ENCODE results near the gene KIF6.

Gene KIF6

GRCh38 chr6:39339868-39340550 lies 385.2 kb downstream of the KIF6 start:
- in situ Hi-C loops (cut with HindIII; ENCODE audit: low sequenced_read_pairs), result no loop called here
- H3K4me3 ChIP-seq (ENCODE audit: low read depth, low read length), result no peak overlapping the region
- TF ChIP-seq CTCF (IDR thresholded peaks at IDR 0.05; ENCODE audit: low read depth, low read length, missing control alignments), result no peak
- DNase-seq (ENCODE audit: low read depth), result no peak

GRCh38 chr6:39339096-39339867 lies 385.9 kb downstream of the KIF6 start:
- H3K4me3 ChIP-seq (ENCODE audit: low read depth, low read length), result no peak overlapping the region
- no peak for TF ChIP-seq CTCF (IDR thresholded peaks at IDR 0.05; ENCODE audit: low read depth, low read length, missing control alignments)
- in situ Hi-C loops (cut with HindIII; ENCODE audit: low sequenced_read_pairs), result no loop called here
- DNase-seq (ENCODE audit: low read depth), result no peak

DNA sequence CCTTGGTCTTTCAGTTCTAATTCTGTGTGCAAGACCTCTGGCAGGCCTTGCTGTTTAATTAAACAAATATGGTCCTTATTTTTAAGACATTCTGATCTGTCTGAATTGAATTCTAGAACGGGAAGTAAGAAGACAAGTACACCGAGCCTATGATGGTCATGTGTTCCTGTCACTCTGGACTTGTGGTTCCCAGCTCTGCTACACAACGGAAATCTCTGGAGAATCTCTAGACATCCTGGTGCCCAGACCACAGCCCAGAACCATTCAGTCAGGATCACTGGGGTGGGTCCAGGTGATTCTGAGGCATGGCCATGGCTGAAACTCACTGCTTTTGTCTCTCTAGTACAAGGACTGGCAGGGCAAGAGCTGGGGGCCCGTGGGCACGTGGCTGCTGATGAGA lies 386.8 kb downstream of the KIF6 start:
- no peak overlapping the region for H3K4me3 ChIP-seq (ENCODE audit: low read depth, low read length)
- in situ Hi-C loops (cut with HindIII; ENCODE audit: low sequenced_read_pairs), result no loop called here
- TF ChIP-seq CTCF (IDR thresholded peaks at IDR 0.05; ENCODE audit: low read depth, low read length, missing control alignments), result no peak
- DNase-seq (ENCODE audit: low read depth), result no peak

DNA sequence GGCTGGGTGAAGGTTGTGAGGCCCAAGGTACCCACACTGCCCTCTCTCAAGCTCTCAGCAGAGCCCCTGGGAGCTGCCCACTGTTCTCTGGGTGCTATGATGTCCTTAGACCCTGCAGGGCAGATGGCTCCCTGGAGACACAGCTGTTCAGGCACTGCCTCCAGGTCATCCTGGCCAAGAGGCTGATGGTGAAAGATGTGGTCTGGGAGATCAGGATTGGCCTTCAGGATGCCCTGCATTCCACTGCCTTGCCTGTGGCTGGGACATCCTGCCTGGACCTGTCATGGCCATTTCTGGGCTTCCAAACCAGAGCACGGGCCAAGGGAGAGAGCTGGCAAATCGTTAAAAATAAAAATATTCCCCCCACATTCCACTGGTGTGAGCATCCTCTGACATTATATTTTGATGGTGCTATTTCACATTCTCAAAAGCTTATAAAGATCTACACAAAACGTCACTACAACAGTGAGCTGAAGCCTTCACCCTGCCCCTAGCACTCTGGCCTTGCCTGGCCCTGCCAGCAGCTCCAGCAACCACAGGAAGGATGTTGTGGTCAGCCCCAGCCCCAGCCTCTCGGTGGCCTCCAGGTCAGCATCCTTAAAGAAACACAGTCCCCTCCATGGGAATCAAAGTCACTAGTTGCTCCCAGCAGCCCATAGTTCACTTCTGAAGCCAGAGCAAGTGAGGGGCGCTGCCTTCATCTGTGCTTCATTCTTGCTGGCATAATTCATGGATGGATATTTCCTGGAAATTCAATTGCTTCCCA lies 389.2 kb downstream of the KIF6 start:
- DNase-seq (ENCODE audit: low read depth), result no peak
- in situ Hi-C loops (cut with HindIII; ENCODE audit: low sequenced_read_pairs), result no loop called here
- H3K4me3 ChIP-seq (ENCODE audit: low read depth, low read length), result no peak overlapping the region
- no peak for TF ChIP-seq CTCF (IDR thresholded peaks at IDR 0.05; ENCODE audit: low read depth, low read length, missing control alignments)

DNA sequence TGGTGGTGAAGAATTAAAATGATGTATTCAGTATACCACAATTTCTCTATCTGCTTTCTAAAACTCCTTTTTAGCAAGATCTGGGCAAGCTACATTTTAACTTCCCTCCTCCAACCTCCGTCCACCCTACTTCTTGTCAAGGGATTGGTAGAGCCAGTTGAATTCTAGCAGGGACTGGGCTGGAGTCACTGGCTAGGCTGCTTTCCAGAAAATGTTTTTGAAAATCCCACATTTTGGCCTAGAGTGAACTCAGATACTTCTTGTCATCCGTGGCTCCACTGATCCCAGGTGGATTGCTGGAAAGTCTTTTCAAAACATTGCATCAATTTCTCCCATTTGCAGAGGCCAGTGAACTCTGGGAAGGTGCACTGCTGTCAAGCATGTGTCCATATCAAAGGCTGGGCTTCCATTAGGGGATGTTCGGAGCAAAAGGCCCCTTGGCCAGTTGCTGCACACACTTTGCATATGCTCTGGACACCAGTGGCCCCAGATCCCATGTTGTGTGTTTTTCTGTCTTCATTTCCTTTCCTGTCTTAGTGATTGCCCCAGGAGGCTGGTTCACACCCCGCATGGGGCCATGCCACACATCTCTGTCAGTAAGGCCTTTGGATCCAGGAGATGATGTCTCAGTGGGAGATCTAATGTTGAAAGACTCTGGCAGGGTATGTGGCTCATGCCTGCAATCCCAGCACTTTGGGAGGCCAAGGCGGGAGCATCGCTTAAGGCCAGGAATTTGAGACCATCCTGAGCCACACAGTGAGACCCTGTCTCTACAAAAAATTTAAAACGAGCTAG lies 391.4 kb downstream of the KIF6 start:
- no peak for TF ChIP-seq CTCF (IDR thresholded peaks at IDR 0.05; ENCODE audit: low read depth, low read length, missing control alignments)
- H3K4me3 ChIP-seq (ENCODE audit: low read depth, low read length), result no peak overlapping the region
- no peak for DNase-seq (ENCODE audit: low read depth)
- in situ Hi-C loops (cut with HindIII; ENCODE audit: low sequenced_read_pairs), result no loop called here

DNA sequence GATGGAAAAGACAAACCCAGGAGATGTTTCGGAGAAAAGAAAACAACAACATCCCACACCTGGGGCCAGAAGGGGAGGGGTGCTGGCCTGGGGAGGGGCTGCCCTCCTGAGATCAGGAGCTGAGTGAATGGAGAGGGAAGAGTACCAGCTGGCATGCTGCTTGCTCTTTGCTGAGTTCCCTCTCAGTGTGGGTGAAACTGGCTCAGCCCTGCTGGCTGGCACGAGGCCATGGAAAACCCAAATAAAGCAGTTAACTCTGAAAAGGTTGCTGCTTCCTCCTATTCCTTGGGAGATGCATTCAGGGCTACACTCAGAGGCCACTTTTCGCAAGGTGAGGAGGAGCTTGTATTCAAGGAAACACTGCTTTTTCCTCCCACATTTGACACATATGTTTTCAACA lies 394.7 kb downstream of the KIF6 start:
- no peak for DNase-seq (ENCODE audit: low read depth)
- H3K4me3 ChIP-seq (ENCODE audit: low read depth, low read length), result no peak overlapping the region
- TF ChIP-seq CTCF (IDR thresholded peaks at IDR 0.05; ENCODE audit: low read depth, low read length, missing control alignments), result no peak
- in situ Hi-C loops (cut with HindIII; ENCODE audit: low sequenced_read_pairs), result no loop called here
